HepG2 (cell line): Measurements from ENCODE around the gene TEAD3. TPM values are rescaled to one million over a fixed set of nuclear protein-coding genes. Genes with fewer than 3 reads are reported as not detected.

Source experiments
- ATAC-seq: fragments of 200-7000 bp; cut with Tn5 transposase; 3 replicates; pipeline ENCODE4 v1.9.1; 2020; ENCODE audit warnings: mild to moderate bottlenecking, moderate library complexity
- BruUV-seq: library from RNA; stranded (reverse); fragments of 400-500 nt; replicated peaks from 2 replicates; lab custom pipeline; 2021; lab: Mats Ljungman, UMichigan
- CTCF ChIA-PET: fragments of 300-600 bp; formaldehyde crosslinking; extraction: SDS; loops from one replicate; lab custom pipeline; 2021; ENCODE audit warnings: low total read pairs, inconsistent platforms, low intra/inter-chr PET ratio; lab: Yijun Ruan, JAX
- POLR2A ChIA-PET: fragments of 350-600 bp; sonication (Branson Sonifier 250); formaldehyde crosslinking; loops from one replicate; lab custom pipeline; 2020; ENCODE audit warnings: antibody characterized with exemption, inconsistent platforms; lab: Yijun Ruan, JAX
- DNase-seq: peaks from one replicate; pipeline ENCODE4 v3.0.0-alpha.2; 2015; ENCODE audit warnings: low spot score
- FAIRE-seq: peaks from 3 replicates; lab custom pipeline; 2011; peaks lifted over from hg19 to GRCh38; lab: Jason Lieb, UNC
- H2AFZ ChIP-seq: one replicate; pipeline ENCODE4 v1.6.1; 2011; ENCODE audit warnings: low read length, inconsistent platforms
- H3K27ac ChIP-seq: fragments of 300-600 bp; 3 replicates; pipeline ENCODE4 v1.8.0; 2011; ENCODE audit warnings: mixed run types, mild to moderate bottlenecking, mixed read lengths, low read length, inconsistent platforms; ENCODE audit not compliant: insufficient read depth; ENCODE audit errors: extremely low read length
- H3K27me3 ChIP-seq, 2 experiments: fragments of 200-600 bp in 1 of 2; 2 replicates in 1 of 2; 3 replicates in 1 of 2; pipeline versions ENCODE4 v1.6.0 to v1.8.0; 2011; ENCODE audit warnings: low read length in 2 of 2, mild to moderate bottlenecking in 2 of 2, moderate library complexity in 2 of 2, inconsistent platforms in 1 of 2; ENCODE audit not compliant: insufficient read depth in 2 of 2, control insufficient read depth in 1 of 2
- H3K36me3 ChIP-seq, 2 experiments: fragments of 200-600 bp in 1 of 2; replicated peaks in 1 of 2; 2 replicates in 1 of 2; 3 replicates in 1 of 2; pipeline versions ENCODE4 v1.5.1 to v1.8.0; 2011; ENCODE audit warnings: low read length in 2 of 2, inconsistent platforms in 1 of 2; ENCODE audit not compliant: insufficient read depth in 2 of 2, control insufficient read depth in 1 of 2
- H3K4me1 ChIP-seq: 2 replicates; pipeline ENCODE4 v1.5.1; 2012; ENCODE audit warnings: low read length, inconsistent platforms; ENCODE audit not compliant: insufficient read depth
- H3K4me2 ChIP-seq: 2 replicates; pipeline ENCODE4 v1.6.0; 2011; ENCODE audit warnings: low read depth, low read length, inconsistent platforms
- H3K4me3 ChIP-seq, 3 experiments: fragments of 200-600 bp in 1 of 3; sonication (generic), shearing (Covaris generic) in 1 of 3; replicated peaks in 1 of 3; 2 replicates each; pipeline ENCODE4 v1.5.1; 2011 to 2016; ENCODE audit warnings: low read length in 3 of 3, inconsistent platforms in 2 of 3, low read depth in 2 of 3, mild to moderate bottlenecking in 2 of 3, control low read depth in 1 of 3, mixed read lengths in 1 of 3; ENCODE audit not compliant: insufficient read depth in 1 of 3
- H3K79me2 ChIP-seq: one replicate; pipeline ENCODE4 v1.6.1; 2011; ENCODE audit warnings: low read length, inconsistent platforms; ENCODE audit not compliant: insufficient read depth
- H3K9ac ChIP-seq: 2 replicates; pipeline ENCODE4 v1.6.0; 2011; ENCODE audit warnings: mild to moderate bottlenecking, low read depth, low read length, inconsistent platforms; ENCODE audit not compliant: insufficient read depth
- H3K9me3 ChIP-seq: 2 replicates; pipeline ENCODE4 v1.5.1; 2012; ENCODE audit warnings: mild to moderate bottlenecking, low read length
- H4K20me1 ChIP-seq: 2 replicates; pipeline ENCODE4 v1.6.0; 2011; ENCODE audit warnings: inconsistent platforms, mild to moderate bottlenecking, low read length, moderate library complexity; ENCODE audit not compliant: insufficient read depth
- AGO1 ChIP-seq: fragments of 200-400 bp; formaldehyde crosslinking; IDR thresholded peaks from 2 replicates; pipeline ENCODE4 v1.6.1; 2017; ENCODE audit warnings: mild to moderate bottlenecking, low read depth, low read length, moderate library complexity; ENCODE audit not compliant: poor library complexity, severe bottlenecking
- BHLHE40 ChIP-seq: IDR thresholded peaks from 2 replicates; pipeline ENCODE4 v1.6.1; 2011; ENCODE audit warnings: low read length, improper control_type of control experiment
- MYPOP ChIP-seq: sonication (generic); formaldehyde crosslinking; IDR thresholded peaks from 2 replicates; pipeline ENCODE4 v1.8.1; 2023; ENCODE audit warnings: mild to moderate bottlenecking, moderate library complexity, missing genetic modification reagents
- PAXIP1 ChIP-seq: sonication (generic); formaldehyde crosslinking; conservative IDR thresholded peaks from 2 replicates; pipeline ENCODE4 v1.4.0; 2020; ENCODE audit warnings: mild to moderate bottlenecking, missing genetic modification reagents, moderate library complexity
- POLR2AphosphoS5 ChIP-seq: IDR thresholded peaks from 2 replicates; pipeline ENCODE4 v1.6.1; 2012; ENCODE audit warnings: low read depth, low read length
- SP140L ChIP-seq: sonication (generic); formaldehyde crosslinking; IDR thresholded peaks from 2 replicates; pipeline ENCODE4 v1.4.0; 2020; ENCODE audit warnings: missing genetic modification reagents, borderline replicate concordance
- SYNCRIP ChIP-seq: fragments of 200-400 bp; formaldehyde crosslinking; IDR thresholded peaks from 2 replicates; pipeline ENCODE4 v1.6.1; 2018; ENCODE audit warnings: mild to moderate bottlenecking, low read depth, low read length; ENCODE audit not compliant: insufficient read depth
- U2AF2 ChIP-seq: fragments of 200-400 bp; formaldehyde crosslinking; IDR thresholded peaks from 2 replicates; pipeline ENCODE4 v1.6.1; 2017; ENCODE audit warnings: low read depth, mild to moderate bottlenecking, low read length
- ZNF18 ChIP-seq: sonication (generic); formaldehyde crosslinking; IDR thresholded peaks from 2 replicates; pipeline ENCODE4 v1.8.0; 2022; ENCODE audit warnings: mild to moderate bottlenecking, missing genetic modification reagents; ENCODE audit not compliant: insufficient replicate concordance
- ZNF280B ChIP-seq: sonication (generic); formaldehyde crosslinking; IDR thresholded peaks from 2 replicates; pipeline ENCODE4 v1.5.0; 2020; ENCODE audit warnings: missing genetic modification reagents, mild to moderate bottlenecking, borderline replicate concordance
- ZNF362 ChIP-seq: sonication (generic); formaldehyde crosslinking; IDR thresholded peaks from 2 replicates; pipeline ENCODE4 v1.4.0; 2020; ENCODE audit warnings: missing genetic modification reagents, mild to moderate bottlenecking, borderline replicate concordance
- ZNF501 ChIP-seq: sonication (generic); formaldehyde crosslinking; IDR thresholded peaks from 2 replicates; pipeline ENCODE4 v1.5.1; 2020; ENCODE audit warnings: mild to moderate bottlenecking, moderate library complexity, missing genetic modification reagents
- ZNF556 ChIP-seq: sonication (generic); formaldehyde crosslinking; IDR thresholded peaks from 2 replicates; pipeline ENCODE4 v1.4.0; 2020; ENCODE audit warnings: mild to moderate bottlenecking, missing genetic modification reagents, borderline replicate concordance
- ZNF576 ChIP-seq: sonication (generic); formaldehyde crosslinking; IDR thresholded peaks from 2 replicates; pipeline ENCODE4 v1.4.0; 2020; ENCODE audit warnings: mild to moderate bottlenecking, missing genetic modification reagents
- ZNF713 ChIP-seq: sonication (generic); formaldehyde crosslinking; IDR thresholded peaks from 2 replicates; pipeline ENCODE4 v1.4.0; 2020; ENCODE audit warnings: mild to moderate bottlenecking, missing genetic modification reagents
- WGBS: methylation state at CpG from one replicate; pipeline ENCODE4 v1.1.6; 2017; ENCODE audit warnings: low lambda C conversion rate; 5-methylcytosine and 5-hydroxymethylcytosine counted together
- in situ Hi-C: cut with HindIII; loops from 2 replicates; pipeline ENCODE4 v1.10.0; 2017; ENCODE audit warnings: low pct_unique_long_range_greater_than_20kb; ENCODE audit not compliant: extremely low pct_ligation_motif_present
- intact Hi-C: fragments of 100-400 bp; cut with micrococcal nuclease; formaldehyde crosslinking; loops from one replicate; pipeline ENCODE4 v1.10.0; 2022; ENCODE audit not compliant: unreplicated experiment
- polyA plus RNA-seq, 8 experiments: library from polyadenylated mRNA; depleted of rRNA in 3 of 8; stranded (reverse) in 7 of 8; unstranded in 1 of 8; fragments of >200 nt; fragmentation: Illumina TruSeq in 4 of 8; extraction: Trizol in 4 of 8; gene quantifications; 2 replicates each; pipeline versions ENCODE4 v1.2.1 to v1.2.3, GENCODE V29; 2011 to 2016; ENCODE audit warnings: low read depth in 4 of 8, missing spikeins in 1 of 8, mixed read lengths in 1 of 8; ENCODE audit not compliant: insufficient read depth in 1 of 8
- total RNA-seq, 5 experiments: library from RNA; depleted of rRNA; stranded (reverse); fragments of >200 nt; fragmentation: Illumina TruSeq; extraction: Trizol; gene quantifications; 2 replicates each; pipeline ENCODE4 v1.2.3, GENCODE V29; 2016; ENCODE audit warnings: low read depth in 1 of 5

TEAD3 gene
- total and polyA plus RNA-seq, 2 of the 13 experiments (the other 11 are each of a cell fraction or from before 2014, with no cell fraction given), result 15.1 to 16.5 TPM

- no peak overlapping the region for H3K9ac ChIP-seq
- TF ChIP-seq PAXIP1 (no peak), ZNF713 (CRISPR knock-in tag) (no peak), SYNCRIP (no peak), ZNF18 (CRISPR knock-in tag) (no peak), MYPOP (CRISPR knock-in tag) (no peak), BHLHE40 (no peak), AGO1 (no peak), SP140L (CRISPR knock-in tag) (no peak), ZNF556 (CRISPR knock-in tag) (no peak), ZNF362 (CRISPR knock-in tag) (no peak), POLR2AphosphoS5 (no peak), U2AF2 (no peak), ZNF280B (CRISPR knock-in tag) (no peak), ZNF501 (CRISPR knock-in tag) (no peak), ZNF576 (no peak)
Measured at GRCh38 chr6:35425284-35425683, 71.6 kb downstream of the TEAD3 start.

More at GRCh38 chr6:35425284-35425683, 71.6 kb downstream of the TEAD3 start:
- FAIRE-seq (no peak), DNase-seq (no peak), ATAC-seq (no peak)
- H3K79me2 ChIP-seq, result no peaks in the 10 kb centered on the region
- peaks cover 25% of the 10 kb centered on the region for H3K4me1 ChIP-seq
- no peak overlapping the region for H3K27ac ChIP-seq
- H3K27me3 ChIP-seq, result no peaks in the 10 kb centered on the region
- no peak overlapping the region for H3K4me3 ChIP-seq
- H4K20me1 ChIP-seq, result no peaks in the 10 kb centered on the region
- ChIA-PET POLR2A (no interaction called here), CTCF (no interaction called here)
- no peak overlapping the region for H3K4me2 ChIP-seq
- H2AFZ ChIP-seq, result no peak overlapping the region
- WGBS, result 84% methylated on average over 3 of the region's 3 CpGs
- in situ Hi-C loops (no loop called here), intact Hi-C loops (no loop called here)
- BruUV-seq, result no TSS peak
- peaks cover 9% of the 10 kb centered on the region for H3K9me3 ChIP-seq
- H3K36me3 ChIP-seq, result peaks cover 2 to 23% of the 10 kb centered on the region in 2 experiments; a peak in 4 of 5 replicates
